NCI-H2029 (cell line): ENCODE results near the gene RHEB.

Experiments
- DNase-seq: peaks from one replicate; lab custom pipeline; 2025; lab: John Stamatoyannopoulos, UW

RHEB gene

DNA sequence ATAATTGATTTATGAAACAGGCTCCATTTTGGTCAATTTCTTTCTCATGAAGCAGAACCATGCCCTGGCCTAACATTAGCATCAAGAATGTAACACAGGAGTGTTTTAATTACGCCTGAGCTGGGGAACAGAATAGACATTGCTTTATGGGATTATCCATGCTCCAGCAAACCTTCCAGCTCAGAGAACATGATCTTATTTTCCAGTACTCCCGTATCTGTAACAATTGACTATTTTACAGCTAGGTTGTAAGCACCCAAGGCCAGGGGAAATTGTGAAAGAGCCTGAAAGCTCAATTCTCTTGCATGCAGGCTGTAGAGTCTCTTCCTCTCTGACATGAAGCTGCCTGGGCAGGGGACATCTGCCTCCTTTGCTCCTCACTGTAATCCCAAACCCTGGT, 49.0 kb downstream of the RHEB start:
- no peak for DNase-seq

DNA sequence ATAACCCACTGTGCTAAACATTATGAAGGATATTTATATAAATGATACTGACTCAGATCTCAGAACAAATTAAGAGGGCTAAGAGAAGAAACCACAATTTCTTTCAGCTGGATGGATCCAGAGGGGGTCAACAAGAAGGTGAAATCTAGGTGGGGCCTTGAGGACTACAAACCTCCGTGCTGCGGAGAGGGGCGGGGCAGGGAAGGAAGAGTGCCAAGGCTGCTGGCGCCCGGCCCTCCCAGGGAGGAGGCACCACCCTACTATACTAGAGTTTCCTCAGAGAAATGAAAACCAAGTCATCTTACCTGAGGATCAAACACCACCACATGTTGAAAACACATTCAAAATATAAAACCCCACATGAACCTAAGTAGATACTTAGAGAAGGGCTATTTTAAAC, 50.4 kb downstream of the RHEB start:
- no peak for DNase-seq

DNA sequence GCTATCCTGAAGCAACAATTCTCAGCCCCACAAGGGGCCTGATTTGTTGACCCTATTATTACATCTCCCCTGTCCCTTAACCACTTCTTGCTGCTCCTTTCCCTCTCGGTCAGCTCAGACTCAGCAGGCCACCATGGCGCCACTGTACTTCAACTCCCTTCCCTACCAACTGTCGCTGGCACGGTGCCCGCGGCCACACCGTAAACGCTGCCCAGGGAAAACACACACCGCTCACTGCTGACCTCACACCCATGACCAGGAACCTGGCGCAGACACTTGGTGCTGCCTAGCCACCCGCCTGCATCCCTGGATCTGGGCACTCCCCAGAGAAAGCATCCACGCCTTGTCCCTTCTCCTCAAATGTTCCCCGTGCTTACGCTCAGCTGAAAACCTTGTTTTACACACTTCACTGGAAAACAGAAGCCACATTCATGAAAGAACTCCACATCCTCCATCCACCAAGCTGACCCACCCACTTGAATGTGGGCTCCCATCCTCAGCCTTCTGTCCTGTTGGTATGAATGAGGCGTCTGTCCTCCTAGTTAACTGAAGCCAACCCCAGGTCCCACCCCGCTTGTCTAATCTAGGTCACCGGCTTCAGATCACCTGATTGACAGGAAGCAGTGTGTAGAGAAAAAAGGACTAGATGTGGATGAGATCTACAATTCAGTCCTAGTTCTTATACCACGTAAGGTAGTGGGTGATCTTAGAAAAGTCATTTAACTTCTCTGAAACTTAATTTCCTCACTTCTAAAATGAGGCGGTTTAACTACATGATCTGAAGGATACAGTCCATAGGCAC, 51.3 kb downstream of the RHEB start:
- no peak for DNase-seq

DNA sequence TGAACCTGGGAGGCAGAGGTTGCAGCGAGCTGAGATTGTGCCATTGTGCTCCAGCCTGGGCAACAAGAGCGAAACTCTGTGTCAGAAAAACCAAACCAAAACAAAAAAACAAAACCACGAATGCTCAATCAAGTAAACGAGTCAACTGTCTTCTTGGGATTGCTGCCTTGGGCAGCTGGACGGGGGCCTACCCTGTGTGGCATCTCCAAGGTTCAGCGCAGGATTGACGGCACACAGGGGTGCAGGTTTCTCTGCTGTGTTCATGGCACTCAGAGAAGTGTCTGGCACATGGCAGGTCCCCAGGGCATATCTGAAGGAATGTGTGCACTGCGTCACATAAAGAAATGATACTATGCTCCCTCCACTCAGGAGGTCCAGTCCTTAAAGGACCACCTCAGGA, 54.5 kb downstream of the RHEB start:
- no peak for DNase-seq

DNA sequence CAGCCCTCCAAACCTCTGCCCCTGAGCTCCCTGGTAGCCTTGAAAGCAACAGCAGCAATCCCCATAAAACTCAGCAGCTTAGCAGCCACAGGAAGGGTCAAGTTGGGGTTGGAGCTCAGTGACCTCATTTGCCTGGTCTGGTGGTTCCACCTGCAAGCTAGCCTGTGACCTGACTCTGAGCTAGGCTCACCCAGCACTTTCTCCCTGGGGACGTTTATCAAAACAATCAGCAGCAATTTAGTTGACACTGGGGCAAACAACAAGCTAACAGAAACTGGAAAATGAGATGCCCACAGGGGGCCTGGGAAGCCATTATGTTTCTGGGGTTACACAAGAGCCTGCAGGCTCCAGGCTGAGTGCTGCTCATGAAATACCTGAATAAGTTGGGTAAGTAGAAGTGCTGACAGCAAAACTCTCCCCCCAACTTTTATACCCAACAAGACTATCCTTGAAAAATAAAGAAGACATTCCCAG, 57.4 kb downstream of the RHEB start:
- DNase-seq = no peak

DNA sequence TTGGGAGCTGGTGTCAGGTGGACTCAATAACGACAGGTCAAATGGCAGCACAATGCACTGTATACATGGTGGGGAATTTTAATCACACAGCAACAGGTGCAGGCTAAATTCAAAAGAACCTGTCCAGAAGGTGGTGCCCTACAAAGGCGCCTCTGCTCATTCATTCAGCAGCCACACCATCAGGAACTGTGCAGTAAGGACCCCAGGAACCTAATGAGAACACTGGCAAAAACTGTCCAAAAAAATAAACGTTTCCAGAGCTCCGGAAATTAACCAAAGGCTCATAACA, 57.8 kb downstream of the RHEB start:
- no peak for DNase-seq

DNA sequence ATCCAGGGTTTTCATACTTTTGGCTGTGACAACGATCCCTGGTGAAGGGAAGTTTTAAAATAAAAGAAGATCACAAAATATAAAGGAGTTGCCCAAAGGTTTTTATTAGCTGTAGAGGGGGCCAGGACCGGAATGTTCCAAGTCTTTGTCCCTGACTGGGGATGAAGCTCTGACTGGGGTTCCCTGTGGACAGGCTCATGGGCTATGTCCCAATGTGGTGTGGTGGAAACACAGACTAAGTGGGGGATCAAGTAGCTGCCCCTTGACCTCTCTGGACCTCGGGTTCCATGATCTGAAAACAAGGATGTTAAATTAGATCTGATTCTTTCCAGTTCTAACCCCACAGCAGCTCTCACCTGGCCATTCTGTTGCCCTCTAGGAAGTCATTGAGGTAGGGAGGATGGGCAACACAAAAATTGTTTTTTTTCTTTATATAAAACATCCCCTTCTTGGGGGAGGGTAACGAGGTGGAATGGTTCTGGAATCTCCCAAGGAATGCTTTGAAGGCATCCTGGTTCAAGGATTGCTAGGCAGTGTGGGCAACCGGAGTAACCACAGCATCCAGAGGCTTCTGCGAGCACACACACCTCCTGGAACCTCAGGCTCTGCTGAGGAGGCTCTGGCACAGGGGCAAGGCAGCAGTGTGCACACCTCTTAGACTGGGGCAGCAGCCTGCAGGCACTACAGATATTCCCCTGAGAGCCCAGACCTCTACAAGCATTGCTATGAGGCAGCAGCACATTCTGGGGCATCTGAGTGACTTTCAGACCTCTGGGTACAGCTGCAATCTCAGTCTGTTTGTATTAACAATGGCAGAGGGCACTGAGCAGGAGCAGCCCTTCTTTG, 58.4 kb downstream of the RHEB start:
- DNase-seq = no peak

DNA sequence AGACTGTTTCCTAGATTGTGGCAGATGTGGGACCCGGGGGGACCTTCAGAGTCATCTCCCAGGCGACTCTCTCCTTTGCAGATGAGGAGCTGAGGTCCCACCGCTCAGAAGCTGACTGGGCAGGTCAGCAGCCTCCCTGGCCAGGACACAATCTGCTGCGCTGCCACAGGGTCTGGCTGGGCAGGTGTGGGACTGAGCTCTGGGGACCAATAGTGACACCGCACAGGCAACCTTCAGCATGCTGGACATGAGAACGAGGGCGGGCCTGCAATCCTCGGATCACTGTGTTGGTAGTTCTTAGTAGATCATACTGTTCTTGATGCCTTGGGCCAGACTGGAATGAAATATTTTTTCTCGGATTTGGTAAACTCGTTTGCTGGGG, 59.2 kb downstream of the RHEB start:
- DNase-seq = no peak

DNA sequence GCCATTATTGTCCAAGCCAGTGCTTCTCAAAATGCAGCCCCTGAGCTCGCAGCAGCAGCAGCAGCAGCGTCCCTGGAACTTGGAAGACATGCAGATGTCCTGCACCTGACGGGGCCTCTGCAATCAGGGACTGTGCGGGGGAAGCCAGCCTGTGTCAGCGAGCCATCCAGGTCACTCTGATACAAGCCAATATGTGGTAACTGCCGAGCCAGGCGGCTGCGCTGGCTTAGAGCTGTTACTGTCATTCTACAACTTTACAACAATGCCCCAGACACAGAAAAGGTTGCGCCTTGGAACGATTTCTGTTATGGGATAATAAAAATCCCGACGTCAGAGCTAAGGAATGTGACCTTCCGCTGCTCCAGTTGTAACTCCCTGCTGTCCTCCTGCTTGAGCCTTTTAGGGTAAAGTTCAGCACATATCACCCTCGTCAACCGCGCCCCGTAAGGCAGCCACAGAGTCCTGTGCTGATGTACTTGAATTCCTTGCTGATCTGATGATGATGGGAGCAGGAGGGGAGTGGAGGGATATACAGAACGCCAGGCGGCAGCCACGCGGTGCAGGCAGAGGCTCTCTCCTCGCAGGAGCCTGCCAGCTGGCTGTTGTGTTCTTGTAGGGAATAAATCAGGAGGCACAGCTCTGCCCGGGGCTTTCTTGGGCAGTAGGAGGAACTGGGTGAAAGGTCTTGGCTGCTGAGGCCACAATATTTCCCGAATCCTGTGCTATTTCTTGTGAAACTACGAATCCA, 59.8 kb downstream of the RHEB start:
- no peak for DNase-seq

DNA sequence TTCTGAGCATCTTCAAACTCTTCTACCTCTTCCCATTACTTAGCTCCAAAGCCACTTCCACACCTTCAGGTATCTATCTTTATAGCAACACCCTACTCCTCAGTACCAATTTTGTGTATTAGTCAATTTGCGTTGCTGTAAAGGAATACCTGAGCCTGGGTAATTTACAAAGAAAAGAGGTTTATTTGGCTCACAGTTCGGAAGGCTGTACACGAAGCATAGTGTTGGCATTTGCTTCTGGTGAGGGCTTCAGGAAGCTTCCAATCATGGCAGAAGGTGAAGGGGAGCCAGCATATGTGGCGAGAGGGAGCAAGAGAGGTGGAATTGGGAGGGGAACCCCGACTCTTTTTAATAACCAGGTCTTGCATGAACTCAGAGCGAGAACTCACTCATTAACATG, 62.2 kb downstream of the RHEB start:
- no peak for DNase-seq

DNA sequence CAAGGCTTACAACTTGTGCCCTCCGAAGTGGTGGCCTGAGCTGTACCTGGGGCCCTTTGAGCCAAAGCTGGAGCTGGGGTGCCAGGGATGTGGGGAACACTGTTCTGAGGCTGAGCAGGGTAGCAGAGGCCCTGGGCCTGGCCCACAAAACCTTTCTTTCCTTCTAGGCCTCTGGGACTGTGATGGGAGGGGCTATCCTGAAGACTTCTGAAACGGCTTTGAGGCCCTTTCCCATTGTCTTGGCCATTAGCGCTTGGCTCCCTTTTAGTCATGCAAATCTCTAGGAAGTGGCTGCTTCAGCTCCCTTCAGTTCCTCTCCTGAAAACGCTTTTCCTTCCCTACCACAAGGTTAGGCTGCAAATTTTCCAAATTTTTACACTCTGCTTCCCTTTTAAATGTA, 62.9 kb downstream of the RHEB start:
- DNase-seq = no peak

DNA sequence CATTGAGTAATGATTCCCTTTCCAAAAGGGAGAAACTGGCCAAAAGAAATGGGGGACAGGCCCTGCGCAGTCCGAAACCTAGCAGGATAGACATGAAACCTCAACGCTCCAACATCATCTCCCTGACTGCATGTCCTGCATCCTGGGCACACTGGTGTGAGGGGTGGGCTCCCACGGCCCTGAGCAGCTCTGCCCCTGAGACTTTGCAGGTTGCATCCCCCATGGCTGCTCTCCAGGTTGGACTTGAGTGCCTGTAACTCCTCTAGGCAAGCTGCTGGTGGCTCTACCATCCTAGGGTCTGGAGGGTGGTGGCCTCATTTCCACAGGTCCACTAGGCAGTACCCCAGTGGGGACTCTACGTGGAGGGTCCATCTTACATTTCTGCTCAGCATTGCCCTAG, 63.4 kb downstream of the RHEB start:
- no peak for DNase-seq

DNA sequence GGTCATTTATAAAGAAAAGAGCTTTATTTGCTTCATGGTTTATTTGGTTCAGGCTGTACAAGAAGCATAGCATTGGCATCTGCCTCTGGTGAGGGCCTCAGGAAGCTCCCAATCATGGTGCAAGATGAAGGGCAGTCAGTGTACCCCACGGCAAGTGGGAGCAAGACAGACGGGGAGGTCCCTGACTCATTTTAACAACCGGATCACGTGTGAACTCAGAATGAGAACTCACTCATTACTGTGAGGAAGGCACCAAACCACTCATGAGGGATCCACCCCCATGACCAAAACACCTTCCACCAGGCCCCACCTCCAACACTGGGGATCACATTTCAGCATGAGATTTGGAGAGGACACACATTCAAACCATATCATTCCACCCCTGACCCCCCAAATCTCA, 64.0 kb downstream of the RHEB start:
- no peak for DNase-seq

DNA sequence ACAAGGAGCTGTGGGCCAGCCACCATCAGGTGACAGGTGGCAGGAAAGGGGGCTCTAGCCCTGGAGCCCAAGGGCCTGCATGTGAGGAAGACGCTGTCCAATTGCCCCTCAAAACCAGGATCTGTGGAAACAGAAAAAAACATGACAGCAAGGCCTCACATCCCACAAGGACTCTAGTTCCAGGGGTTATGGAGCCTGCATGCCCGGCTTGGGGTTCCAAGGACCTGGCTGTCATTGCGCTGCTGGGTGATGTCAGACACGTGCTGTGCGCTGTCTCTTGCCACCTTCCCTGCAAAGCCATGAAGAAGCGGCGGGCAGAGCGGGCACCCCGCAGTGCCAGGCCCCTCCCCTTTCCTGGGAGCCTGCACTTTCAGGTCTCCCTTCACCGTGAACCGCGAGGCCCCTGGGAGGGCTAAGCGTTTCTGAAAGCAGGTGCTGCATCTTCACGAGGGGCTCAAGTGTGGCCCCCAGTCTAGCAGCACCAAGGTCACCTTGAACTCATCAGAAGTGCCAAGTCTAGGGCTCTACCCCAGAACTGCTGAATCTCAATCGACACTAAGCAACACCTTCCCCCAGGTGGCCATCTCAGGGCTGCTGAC, 64.7 kb downstream of the RHEB start:
- no peak for DNase-seq

DNA sequence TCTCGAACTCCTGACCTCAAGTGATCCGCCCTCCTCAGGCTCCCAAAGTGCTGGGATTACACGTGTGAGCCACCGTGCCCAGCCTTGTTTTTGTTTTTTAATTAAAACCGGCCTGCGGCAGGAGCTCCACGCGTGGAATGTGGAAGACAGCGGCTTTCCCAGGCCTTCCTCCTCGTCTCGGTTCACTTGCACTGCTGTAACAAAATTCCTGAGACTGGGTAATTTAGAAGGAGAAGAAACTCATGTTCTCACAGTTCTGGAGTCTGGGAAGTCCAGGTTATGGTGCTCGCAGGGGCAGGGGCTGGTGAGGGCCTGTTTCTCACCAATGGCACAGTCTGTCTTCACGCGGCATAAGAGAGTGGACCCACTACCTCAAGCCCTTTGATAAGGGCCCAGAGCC, 65.4 kb downstream of the RHEB start:
- no peak for DNase-seq

DNA sequence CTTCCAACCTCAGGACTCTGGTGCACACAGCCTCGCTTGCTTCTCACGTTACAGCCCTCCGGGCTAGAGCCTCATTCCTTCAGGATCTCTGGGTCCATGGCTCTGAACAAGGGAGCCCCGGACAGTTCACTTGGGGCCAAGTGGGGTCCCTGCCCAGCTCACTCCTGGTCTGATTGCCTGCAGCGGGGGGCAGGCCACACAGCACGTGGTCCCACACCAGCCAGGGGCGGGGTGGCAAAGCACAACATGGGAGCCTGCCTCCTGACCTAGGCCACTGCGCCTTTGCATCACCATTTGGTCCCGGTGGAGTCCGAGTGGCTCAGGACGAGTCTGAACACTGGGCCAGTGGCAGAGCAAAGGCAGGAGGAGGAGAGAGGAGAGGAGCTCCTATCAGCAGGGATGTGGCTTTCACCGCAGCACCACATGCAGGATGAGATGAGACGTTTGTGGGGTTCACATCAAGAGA, 66.3 kb downstream of the RHEB start:
- DNase-seq = no peak

DNA sequence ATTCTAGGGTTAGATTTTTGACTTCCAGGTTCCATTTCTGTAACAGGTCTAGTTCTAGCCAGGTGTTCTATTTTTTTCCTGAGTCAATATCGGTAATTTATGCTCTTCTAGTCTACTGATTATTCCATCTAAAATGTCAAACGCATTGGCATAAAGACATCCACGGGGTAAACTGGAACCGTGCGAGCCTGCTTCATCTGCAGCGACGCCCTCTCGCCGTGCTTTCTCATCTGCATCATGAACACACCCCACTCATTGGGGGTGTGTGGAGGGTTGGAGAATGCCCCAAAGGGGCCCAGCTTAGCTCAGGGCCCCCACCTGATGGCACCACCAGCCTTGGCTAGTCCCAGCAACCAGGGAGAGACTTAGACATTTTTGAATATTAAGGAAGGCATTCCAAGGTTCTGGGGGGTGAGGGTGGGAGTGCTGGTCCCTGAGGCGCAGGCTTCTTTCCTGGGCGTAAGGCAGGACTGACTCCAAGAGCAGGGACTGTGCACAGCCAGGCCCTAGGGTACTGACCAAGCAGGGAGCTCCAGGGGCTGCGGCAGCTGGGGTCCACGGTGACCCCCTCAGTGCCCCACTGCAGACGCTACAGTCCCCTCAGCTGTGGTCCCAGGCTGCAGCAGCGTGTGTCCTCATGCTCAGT, 66.9 kb downstream of the RHEB start:
- no peak for DNase-seq

DNA sequence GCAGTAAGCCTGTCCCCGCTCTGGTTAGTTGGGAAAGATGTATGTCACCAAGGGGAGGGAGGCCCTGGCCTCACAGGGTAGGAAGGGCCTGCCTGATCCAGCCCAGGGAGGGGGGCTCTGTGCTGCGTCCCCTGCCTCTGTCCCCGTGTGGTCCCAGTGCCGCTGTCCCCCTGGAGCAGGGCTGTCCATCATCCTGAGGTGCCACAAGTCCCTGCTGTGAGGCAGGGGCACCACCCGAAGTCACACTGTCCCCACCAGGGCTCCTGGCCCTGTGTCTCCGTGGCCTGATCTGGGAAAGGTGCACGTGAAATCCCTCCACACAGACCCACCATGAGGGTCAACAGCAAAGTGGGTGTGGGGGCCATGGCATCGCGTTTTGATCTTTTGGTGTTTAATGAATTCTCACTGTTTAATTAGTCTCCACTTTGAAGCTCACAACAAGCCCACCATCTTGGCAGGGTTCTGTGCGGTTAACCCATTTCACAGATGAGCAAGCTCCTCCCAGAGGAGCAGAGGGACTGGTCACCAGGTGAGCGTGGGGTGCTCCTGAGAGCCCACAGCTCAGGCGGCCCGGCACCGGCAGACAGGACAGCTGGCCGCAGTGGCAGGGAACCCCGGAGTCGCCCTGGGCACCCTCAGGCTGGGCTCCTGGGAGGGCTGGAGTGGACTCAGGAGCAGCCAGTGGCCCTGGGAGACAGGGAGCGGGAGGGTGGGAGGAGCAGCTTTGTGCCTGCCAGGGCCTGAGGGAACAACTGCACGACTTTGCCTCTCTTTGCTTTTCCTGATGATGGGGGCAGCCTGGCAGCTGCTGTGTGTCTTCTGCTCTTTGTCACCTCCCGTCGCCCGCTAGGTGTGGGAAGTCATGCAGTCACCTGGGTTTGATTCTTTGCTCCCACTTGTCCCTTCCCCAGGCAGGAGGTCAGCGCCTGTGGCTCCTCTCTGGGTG, 67.8 kb downstream of the RHEB start:
- DNase-seq = no peak

DNA sequence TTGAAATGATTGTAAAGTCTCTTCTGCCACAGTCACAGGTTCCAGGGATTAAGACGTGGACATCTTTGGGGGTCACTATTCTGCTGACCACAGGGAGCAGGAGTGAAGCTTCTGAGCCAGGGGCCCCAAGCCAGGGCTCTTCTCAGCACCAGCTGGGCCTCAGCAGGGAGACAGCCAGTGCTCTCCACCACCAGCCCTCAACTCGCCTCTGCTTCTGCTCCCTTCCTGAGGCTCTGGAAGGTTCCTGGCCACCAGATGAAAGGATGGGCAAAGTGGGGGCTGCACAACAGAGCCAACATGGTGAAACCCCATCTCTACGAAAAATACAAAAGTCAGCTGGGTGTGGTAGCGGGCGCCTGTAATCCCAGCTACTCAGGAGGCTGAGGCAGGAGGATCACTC, 68.5 kb downstream of the RHEB start:
- DNase-seq = no peak

DNA sequence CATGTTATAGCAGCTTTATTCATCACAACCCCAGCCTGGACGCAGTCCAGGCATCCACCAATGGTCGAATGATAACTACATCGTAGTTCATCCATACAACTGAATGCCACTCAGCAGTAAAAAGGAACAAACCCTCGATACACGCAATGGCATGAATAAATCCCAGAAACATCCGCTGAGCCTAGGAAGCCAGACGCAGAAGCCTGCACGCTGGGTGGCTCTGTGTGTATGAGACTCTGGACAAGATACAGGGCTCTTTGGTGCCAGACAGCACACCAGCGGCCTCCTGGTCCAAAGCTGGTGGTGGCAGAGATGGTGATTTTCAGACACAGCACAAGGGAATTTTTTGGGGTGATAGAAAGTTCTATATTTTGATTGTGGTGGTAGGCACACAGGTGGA, 69.7 kb downstream of the RHEB start:
- DNase-seq = no peak
